Calu3 (cell line): ENCODE data around the gene RBFOX2. TPM values are rescaled to one million over a fixed set of nuclear protein-coding genes. Genes with fewer than 3 reads are reported as not detected.
A peak's percentile ranks its signal among the peaks of the same experiment; 100 is the strongest.

Experiments used
- BruUV-seq: library from RNA; stranded (reverse); fragments of 400-500 nt; replicated peaks from 2 replicates; lab custom pipeline; 2021; lab: Mats Ljungman, UMichigan
- CTCF ChIA-PET: fragments of 300-600 bp; sonication (Branson Sonifier 250); formaldehyde crosslinking; loops from one replicate; lab custom pipeline; 2022; ENCODE audit warnings: antibody characterized with exemption; lab: Charles Lee
- DNase-seq: peaks from one replicate; pipeline ENCODE4 v3.0.0; 2022
- H3K27ac Mint-ChIP-seq: one replicate; pipeline ENCODE4 v1.8.0; 2022; ENCODE audit warnings: mixed read lengths; ENCODE audit not compliant: unreplicated experiment
- H3K27me3 Mint-ChIP-seq: one replicate; pipeline ENCODE4 v1.8.0; 2022; ENCODE audit warnings: mixed read lengths; ENCODE audit not compliant: unreplicated experiment
- H3K36me3 Mint-ChIP-seq: one replicate; pipeline ENCODE4 v1.8.0; 2022; ENCODE audit warnings: mild to moderate bottlenecking, moderate library complexity, mixed read lengths; ENCODE audit not compliant: insufficient read depth, unreplicated experiment
- H3K4me1 Mint-ChIP-seq: one replicate; pipeline ENCODE4 v1.8.0; 2022; ENCODE audit warnings: mild to moderate bottlenecking, low read depth, mixed read lengths; ENCODE audit not compliant: unreplicated experiment
- H3K4me3 Mint-ChIP-seq: one replicate; pipeline ENCODE4 v1.8.0; 2022; ENCODE audit warnings: mild to moderate bottlenecking, low read depth, moderate library complexity, mixed read lengths; ENCODE audit not compliant: unreplicated experiment
- H3K9me3 Mint-ChIP-seq: one replicate; pipeline ENCODE4 v1.8.0; 2022; ENCODE audit warnings: low read depth, mixed read lengths; ENCODE audit not compliant: unreplicated experiment
- CTCF ChIP-seq: fragments of 200-600 bp; IDR thresholded peaks from one replicate; pipeline ENCODE4 v1.8.0; 2022; ENCODE audit warnings: antibody characterized with exemption; ENCODE audit not compliant: unreplicated experiment
- intact Hi-C: fragments of 100-400 bp; cut with micrococcal nuclease; formaldehyde crosslinking; loops from one replicate; pipeline ENCODE4 v1.10.0; 2022; ENCODE audit not compliant: unreplicated experiment
- total RNA-seq: library from RNA; stranded (reverse); gene quantifications from 2 replicates; pipeline ENCODE4 v1.2.3, GENCODE V29; 2022

RBFOX2 gene
- total RNA-seq, 1 experiment from 2014 or later = 63.1 TPM

GRCh38 chr22:35879351-35879750 lies 149.3 kb downstream of the RBFOX2 start:
- Mint-ChIP-seq H3K4me1 (peaks cover 22% of the 10 kb centered on the region), H3K36me3 (no peaks in the 10 kb centered on the region), H3K9me3 (peaks cover 3% of the 10 kb centered on the region), H3K27me3 (no peaks in the 10 kb centered on the region), H3K27ac (no peak overlapping the region), H3K4me3 (no peak overlapping the region)
- CTCF ChIA-PET = no interaction called here
- no peak for DNase-seq
- no peak for TF ChIP-seq CTCF
- no TSS peak for BruUV-seq
- intact Hi-C loops = no loop called here

GRCh38 chr22:35873426-35873825 lies 155.2 kb downstream of the RBFOX2 start:
- CTCF ChIA-PET = interaction anchor here (0.6 kb wide), 1 partner anchor 59 kb away, joined by 12 read pairs; no protein-coding TSS in a partner anchor
- Mint-ChIP-seq H3K36me3 (no peaks in the 10 kb centered on the region), H3K27ac (no peak overlapping the region), H3K4me1 (peaks cover 15% of the 10 kb centered on the region), H3K9me3 (peaks cover 8% of the 10 kb centered on the region), H3K4me3 (no peak overlapping the region), H3K27me3 (no peaks in the 10 kb centered on the region)
- no peak for TF ChIP-seq CTCF
- no TSS peak for BruUV-seq
- DNase-seq = no peak
- intact Hi-C loops = no loop called here

GRCh38 chr22:35872451-35872850 lies 156.2 kb downstream of the RBFOX2 start:
- BruUV-seq = no TSS peak
- no peak for TF ChIP-seq CTCF
- Mint-ChIP-seq H3K9me3 (peaks cover 8% of the 10 kb centered on the region), H3K27me3 (no peaks in the 10 kb centered on the region), H3K4me1 (peaks cover 15% of the 10 kb centered on the region), H3K27ac (no peak overlapping the region), H3K4me3 (no peak overlapping the region), H3K36me3 (no peaks in the 10 kb centered on the region)
- DNase-seq = no peak
- CTCF ChIA-PET = no interaction called here
- intact Hi-C loops = no loop called here

GRCh38 chr22:35870517-35871293 lies 157.9 kb downstream of the RBFOX2 start:
- DNase-seq = no peak
- no TSS peak for BruUV-seq
- TF ChIP-seq CTCF = no peak
- Mint-ChIP-seq H3K9me3 (peaks cover 8% of the 10 kb centered on the region), H3K4me3 (no peak overlapping the region), H3K36me3 (no peaks in the 10 kb centered on the region), H3K4me1 (peaks cover 15% of the 10 kb centered on the region), H3K27me3 (no peaks in the 10 kb centered on the region), H3K27ac (peak overlapping the region; percentile 17)
- CTCF ChIA-PET = no interaction called here
- intact Hi-C loops = no loop called here
